GM12878 (cell line): ENCODE measurements around the gene CCR7. TPM values are rescaled to one million over a fixed set of nuclear protein-coding genes. Genes with fewer than 3 reads are reported as not detected.
A peak's percentile ranks its signal among the peaks of the same experiment; 100 is the strongest.

Experiments
- ATAC-seq: fragments of 200-7000 bp; cut with Tn5 transposase; 3 replicates; pipeline ENCODE4 v1.9.1; 2020; ENCODE audit warnings: mild to moderate bottlenecking, moderate library complexity
- BruUV-seq: library from RNA; stranded (reverse); fragments of 400-500 nt; replicated peaks from 2 replicates; lab custom pipeline; 2021; lab: Mats Ljungman, UMichigan
- CTCF ChIA-PET: fragments of 300-600 bp; sonication (Branson Sonifier 250); formaldehyde crosslinking; extraction: SDS; loops from one replicate; lab custom pipeline; 2021; ENCODE audit warnings: inconsistent platforms; lab: Yijun Ruan, JAX
- POLR2A ChIA-PET: fragments of 350-600 bp; formaldehyde crosslinking; extraction: SDS; loops from one replicate; lab custom pipeline; 2021; ENCODE audit warnings: inconsistent platforms; lab: Charles Lee
- RAD21 ChIA-PET: fragments of 300-600 bp; sonication (Branson Sonifier 250); formaldehyde crosslinking; loops from one replicate; lab custom pipeline; 2023; ENCODE audit warnings: antibody characterized with exemption; ENCODE audit not compliant: unreplicated experiment; lab: Charles Lee
- SMC1A ChIA-PET: fragments of 300-600 bp; sonication (Branson Sonifier 250); formaldehyde crosslinking; loops from one replicate; lab custom pipeline; 2023; ENCODE audit not compliant: unreplicated experiment, uncharacterized antibody; lab: Charles Lee
- DNase-seq: peaks from one replicate; pipeline ENCODE4 v3.0.0-alpha.2; 2011; ENCODE audit warnings: low read depth, low spot score
- FAIRE-seq: peaks from 3 replicates; lab custom pipeline; 2011; peaks lifted over from hg19 to GRCh38; lab: Jason Lieb, UNC
- H2AFZ ChIP-seq: 2 replicates; pipeline ENCODE4 v1.6.0; 2011; ENCODE audit warnings: low read depth, low read length, control low read depth; ENCODE audit not compliant: control insufficient read depth
- H3K27ac ChIP-seq: 2 replicates; pipeline ENCODE4 v1.5.1; 2011; ENCODE audit warnings: control low read depth; ENCODE audit not compliant: control insufficient read depth, insufficient read depth
- H3K27me3 ChIP-seq, 2 experiments: replicated peaks in 1 of 2; 2 replicates each; pipeline versions ENCODE4 v1.6.0 to v1.6.1; 2011; ENCODE audit warnings: low read length in 1 of 2; ENCODE audit not compliant: control insufficient read depth in 2 of 2, insufficient read depth in 2 of 2
- H3K36me3 ChIP-seq, 2 experiments: 2 replicates each; pipeline ENCODE4 v1.5.1; 2011; ENCODE audit warnings: low read length in 1 of 2; ENCODE audit not compliant: control insufficient read depth in 2 of 2, insufficient read depth in 2 of 2
- H3K4me1 ChIP-seq: 2 replicates; pipeline ENCODE4 v1.6.1; 2011; ENCODE audit warnings: mild to moderate bottlenecking, low read length, moderate library complexity, mixed read lengths; ENCODE audit not compliant: control insufficient read depth, insufficient read depth
- H3K4me2 ChIP-seq: 2 replicates; pipeline ENCODE4 v1.6.0; 2011; ENCODE audit warnings: control low read depth; ENCODE audit not compliant: control insufficient read depth, insufficient read depth
- H3K4me3 ChIP-seq: fragments of 200-600 bp; sonication (generic); 2 replicates; pipeline ENCODE4 v1.5.1; 2016
- H3K79me2 ChIP-seq: 2 replicates; pipeline ENCODE4 v1.6.0; 2011; ENCODE audit warnings: low read length; ENCODE audit not compliant: control insufficient read depth, insufficient read depth
- H3K9ac ChIP-seq: 2 replicates; pipeline ENCODE4 v1.8.0; 2011; ENCODE audit warnings: low read length, control low read depth, mixed read lengths; ENCODE audit not compliant: control insufficient read depth, insufficient read depth
- H3K9me3 ChIP-seq: replicated peaks from 3 replicates; pipeline ENCODE4 v1.5.1; 2011; ENCODE audit warnings: mild to moderate bottlenecking, low read length; ENCODE audit not compliant: control insufficient read depth, insufficient read depth
- H4K20me1 ChIP-seq: 2 replicates; pipeline ENCODE4 v1.6.0; 2011; ENCODE audit not compliant: control insufficient read depth, insufficient read depth
- ASH2L ChIP-seq: fragments of 300-600, 200-600 bp; sonication (generic); IDR thresholded peaks from 2 replicates; pipeline ENCODE4 v1.6.1; 2017; ENCODE audit warnings: low read depth, mild to moderate bottlenecking, borderline replicate concordance
- CREM ChIP-seq: IDR thresholded peaks from 2 replicates; pipeline ENCODE4 v1.6.1; 2014; ENCODE audit warnings: antibody characterized with exemption, low read depth
- E4F1 ChIP-seq: fragments of 450-650 bp; IDR thresholded peaks from 2 replicates; pipeline ENCODE4 v1.6.1; 2018; ENCODE audit warnings: borderline replicate concordance, mild to moderate bottlenecking; ENCODE audit not compliant: partially characterized antibody
- IRF3 ChIP-seq: fragments of 450-650 bp; IDR thresholded peaks from 2 replicates; pipeline ENCODE4 v1.6.1; 2014; ENCODE audit warnings: mild to moderate bottlenecking
- MEF2A ChIP-seq: IDR thresholded peaks from 2 replicates; pipeline ENCODE4 v1.6.1; 2011; ENCODE audit warnings: low read depth, mild to moderate bottlenecking, low read length, moderate library complexity; ENCODE audit not compliant: insufficient read depth
- MTA3 ChIP-seq: IDR thresholded peaks from 2 replicates; pipeline ENCODE4 v1.6.1; 2012; ENCODE audit warnings: low read length, inconsistent platforms, borderline replicate concordance
- POU2F2 ChIP-seq: IDR thresholded peaks from 3 replicates; pipeline ENCODE4 v1.6.1; 2011; ENCODE audit warnings: low read depth, mild to moderate bottlenecking, low read length, borderline replicate concordance
- STAT1 ChIP-seq: fragments of 450-650 bp; conservative IDR thresholded peaks from 2 replicates; pipeline ENCODE4 v1.6.1; 2014; ENCODE audit warnings: antibody characterized with exemption, mild to moderate bottlenecking
- STAT3 ChIP-seq: IDR thresholded peaks from 2 replicates; pipeline ENCODE4 v1.6.1; 2011; ENCODE audit warnings: low read depth, low read length, improper control_type of control experiment
- ZBTB33 ChIP-seq: fragments of 450-650 bp; IDR thresholded peaks from 2 replicates; pipeline ENCODE4 v1.6.1; 2017; ENCODE audit warnings: mild to moderate bottlenecking
- ZNF24 ChIP-seq: fragments of 450-650 bp; IDR thresholded peaks from 2 replicates; pipeline ENCODE4 v1.6.1; 2017; ENCODE audit warnings: antibody characterized with exemption, mild to moderate bottlenecking
- ZNF687 ChIP-seq: fragments of 450-650 bp; IDR thresholded peaks from 2 replicates; pipeline ENCODE4 v1.6.1; 2017; ENCODE audit warnings: mild to moderate bottlenecking, moderate library complexity
- WGBS: methylation state at CpG from one replicate; pipeline ENCODE4 v1.1.6; 2016; ENCODE audit warnings: low lambda C conversion rate; ENCODE audit not compliant: insufficient replicate concordance, insufficient coverage; ENCODE audit errors: missing lambda C conversion rate; 5-methylcytosine and 5-hydroxymethylcytosine counted together
- in situ Hi-C: fragments of 300-500 bp; cut with MboI; formaldehyde crosslinking; loops from 9 replicates; pipeline ENCODE4 v1.14.3; 2018; ENCODE audit warnings: mixed read lengths
- intact Hi-C: fragments of 100-400 bp; cut with micrococcal nuclease; formaldehyde crosslinking; loops from one replicate; pipeline ENCODE4 v1.14.2; 2022; ENCODE audit not compliant: unreplicated experiment
- polyA plus RNA-seq, 11 experiments: library from polyadenylated mRNA; depleted of rRNA in 4 of 11; unstranded in 6 of 11; stranded (reverse) in 5 of 11; fragments of >200 nt; fragmentation: Nextera tagmentation in 4 of 11; fragmentation: Illumina TruSeq in 1 of 11; extraction: Ambion mirVana in 4 of 11; extraction: Trizol in 1 of 11; gene quantifications; 1 replicate in 1 of 11; 2 replicates in 10 of 11; pipeline versions ENCODE4 v1.2.1 to v1.2.3, GENCODE V29; 2011 to 2016; ENCODE audit warnings: inconsistent platforms in 2 of 11, missing spikeins in 2 of 11, low read depth in 1 of 11
- total RNA-seq, 4 experiments: library from RNA; depleted of rRNA in 3 of 4; stranded (reverse); fragments of >200 nt in 3 of 4; fragmentation: Illumina TruSeq in 1 of 4; extraction: Trizol in 1 of 4; gene quantifications; 2 replicates each; pipeline versions ENCODE4 v1.2.1 to v1.2.3, GENCODE V29; 2013 to 2021

CCR7 gene
- total and polyA plus RNA-seq, 10 of the 15 experiments (the other 5 are each of a cell fraction or from before 2014, with no cell fraction given), result 131 to 1,171 (median 260) TPM

GRCh38 chr17:40577611-40578065 is 12.4 kb upstream of the CCR7 start:
- in situ Hi-C loops, result no loop called here
- ChIA-PET POLR2A (interaction anchor here (0.6 to 3.5 kb wide), 14 partner anchors 10 to 255 kb away, joined by 3 to 43 read pairs (median 6); partner anchors contain the start of gene CCR7), RAD21 (interaction anchor here (1.0 to 4.0 kb wide), 21 partner anchors 8 to 160 kb away, joined by 3 to 97 read pairs (median 5); partner anchors contain the start of genes CCR7 and TOP2A), CTCF (interaction anchor here (0.8 to 2.8 kb wide), 17 partner anchors 9 to 101 kb away, joined by 3 to 40 read pairs (median 4); no protein-coding TSS in a partner anchor), SMC1A (interaction anchor here (0.8 to 5.2 kb wide), 19 partner anchors 10 to 47 kb away, joined by 3 to 112 read pairs (median 9); partner anchors contain the start of gene CCR7)
- no peak overlapping the region for H3K9ac ChIP-seq
- FAIRE-seq (peak; percentile 89), DNase-seq (peak; percentile 85), ATAC-seq (peak; percentile 85)
- H3K27ac ChIP-seq, result no peak overlapping the region
- H3K4me3 ChIP-seq, result no peak overlapping the region
- H3K36me3 ChIP-seq, result no peaks in the 10 kb centered on the region
- no peaks in the 10 kb centered on the region for H3K79me2 ChIP-seq
- H4K20me1 ChIP-seq, result no peaks in the 10 kb centered on the region
- no peaks in the 10 kb centered on the region for H3K27me3 ChIP-seq
- H3K4me1 ChIP-seq, result peaks cover 30% of the 10 kb centered on the region
- peaks cover 24% of the 10 kb centered on the region for H3K9me3 ChIP-seq
- 1% methylated on average over 5 of the region's 5 CpGs for WGBS
- intact Hi-C loops, result loop anchor here (1.0 kb wide), 2 partner anchors 12 to 22 kb away; partner anchors contain the start of gene CCR7
- no TSS peak for BruUV-seq
- no peak overlapping the region for H2AFZ ChIP-seq
- peak overlapping the region; percentile 43 for H3K4me2 ChIP-seq
- TF ChIP-seq MTA3 (peak; percentile 84; the same call in 1 of the 2 replicates), STAT3 (0 out of 2 replicates have a peak, but pooled peaks have one; percentile 64), ZNF687 (peak; percentile 94), ZNF24 (no peak), E4F1 (no peak), ZBTB33 (no peak), CREM (peak; percentile 93), ASH2L (no peak), MEF2A (no peak), IRF3 (no peak), POU2F2 (peak; percentile 87; the same call in 1 of the 3 replicates), STAT1 (no peak)
